PC-3 (cell line): ENCODE results near the gene NUDT3.

Source experiments
- EZH2 ChIP-seq: fragments of 300-600 bp; sonication (generic); IDR thresholded peaks from one replicate; pipeline ENCODE4 v1.6.1; 2017; ENCODE audit warnings: antibody characterized with exemption, mild to moderate bottlenecking, low read length; ENCODE audit not compliant: unreplicated experiment
- EZH2phosphoT487 ChIP-seq: fragments of 300-600 bp; sonication (generic); IDR thresholded peaks from 2 replicates; pipeline ENCODE4 v1.6.1; 2018; ENCODE audit warnings: mild to moderate bottlenecking, antibody characterized with exemption, low read length, borderline replicate concordance
- TF ChIP-seq, protein P1 (sequence below): fragments of 300-600 bp; sonication (generic); conservative IDR thresholded peaks from 2 replicates; pipeline ENCODE4 v1.5.1; 2017; ENCODE audit warnings: antibody characterized with exemption, low read depth, mild to moderate bottlenecking, low read length

DNA sequence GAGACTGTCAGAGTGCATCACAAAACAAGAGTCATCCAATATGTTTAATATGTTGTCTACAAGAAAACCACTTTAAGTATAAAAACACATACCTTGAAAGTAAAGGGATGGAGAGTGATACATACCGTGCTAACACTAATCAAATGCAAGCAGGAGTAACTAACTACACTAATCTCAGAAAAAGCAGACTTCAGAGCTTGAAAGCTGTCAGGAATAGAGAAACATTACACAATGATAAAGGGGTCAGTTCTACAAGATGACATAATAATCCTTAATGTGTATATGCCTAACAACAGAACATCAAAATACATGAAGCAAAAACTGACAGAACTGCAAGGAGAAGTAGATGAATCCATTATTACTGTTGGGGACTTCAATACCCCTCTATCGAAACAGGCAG, 84.0 kb downstream of the NUDT3 start:
- TF ChIP-seq, protein P1, sequence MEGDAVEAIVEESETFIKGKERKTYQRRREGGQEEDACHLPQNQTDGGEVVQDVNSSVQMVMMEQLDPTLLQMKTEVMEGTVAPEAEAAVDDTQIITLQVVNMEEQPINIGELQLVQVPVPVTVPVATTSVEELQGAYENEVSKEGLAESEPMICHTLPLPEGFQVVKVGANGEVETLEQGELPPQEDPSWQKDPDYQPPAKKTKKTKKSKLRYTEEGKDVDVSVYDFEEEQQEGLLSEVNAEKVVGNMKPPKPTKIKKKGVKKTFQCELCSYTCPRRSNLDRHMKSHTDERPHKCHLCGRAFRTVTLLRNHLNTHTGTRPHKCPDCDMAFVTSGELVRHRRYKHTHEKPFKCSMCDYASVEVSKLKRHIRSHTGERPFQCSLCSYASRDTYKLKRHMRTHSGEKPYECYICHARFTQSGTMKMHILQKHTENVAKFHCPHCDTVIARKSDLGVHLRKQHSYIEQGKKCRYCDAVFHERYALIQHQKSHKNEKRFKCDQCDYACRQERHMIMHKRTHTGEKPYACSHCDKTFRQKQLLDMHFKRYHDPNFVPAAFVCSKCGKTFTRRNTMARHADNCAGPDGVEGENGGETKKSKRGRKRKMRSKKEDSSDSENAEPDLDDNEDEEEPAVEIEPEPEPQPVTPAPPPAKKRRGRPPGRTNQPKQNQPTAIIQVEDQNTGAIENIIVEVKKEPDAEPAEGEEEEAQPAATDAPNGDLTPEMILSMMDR, result no peak
- TF ChIP-seq EZH2 (no peak), EZH2phosphoT487 (no peak)
